ENCODE measurements around the gene DOK3.

DOK3 gene

GRCh38 chr5:177459819-177460628 lies 49.6 kb downstream of the DOK3 start:
- no peak for FAIRE-seq

GRCh38 chr5:177459357-177459756 lies 50.3 kb downstream of the DOK3 start:
- no peak for FAIRE-seq

- FAIRE-seq = no peak
Observed at GRCh38 chr5:177458912-177459350, 50.7 kb downstream of the DOK3 start.

- FAIRE-seq = no peak
Observed at GRCh38 chr5:177457852-177458681, 51.6 kb downstream of the DOK3 start.

GRCh38 chr5:177456976-177457851 lies 52.4 kb downstream of the DOK3 start:
- FAIRE-seq = peak; percentile 96

- no peak for FAIRE-seq
Observed at GRCh38 chr5:177456591-177456964, 53.0 kb downstream of the DOK3 start.

GRCh38 chr5:177455661-177456590 lies 53.7 kb downstream of the DOK3 start:
- no peak for FAIRE-seq

- no peak for FAIRE-seq
Observed at GRCh38 chr5:177455036-177455660, 54.5 kb downstream of the DOK3 start.

- no peak for FAIRE-seq
Observed at GRCh38 chr5:177454397-177455035, 55.1 kb downstream of the DOK3 start.

GRCh38 chr5:177453852-177454396 lies 55.7 kb downstream of the DOK3 start:
- FAIRE-seq = no peak

- FAIRE-seq = no peak
Observed at GRCh38 chr5:177452688-177453638, 56.7 kb downstream of the DOK3 start.
